Vagina (tissue), 2 donors: ENCODE data around the gene ADARB1. TPM values are rescaled to one million over a fixed set of nuclear protein-coding genes. Genes with fewer than 3 reads are reported as not detected.

Experiments used
- DNase-seq, 2 donors: peaks; one replicate each; pipeline ENCODE4 v3.0.0-alpha.2; 2017; ENCODE audit errors: extremely low spot score in 2 of 2
- H3K27ac ChIP-seq: fragments of 200-600 bp; sonication (generic); one replicate; pipeline ENCODE4 v1.5.1; 2019
- H3K27me3 ChIP-seq: fragments of 200-600 bp; sonication (generic); one replicate; pipeline ENCODE4 v1.5.1; 2019
- H3K36me3 ChIP-seq, 2 donors: fragments of 200-600 bp; sonication (generic); one replicate each; pipeline ENCODE4 v1.5.1; 2017 to 2019
- H3K4me1 ChIP-seq: fragments of 200-600 bp; sonication (generic); one replicate; pipeline ENCODE4 v1.5.1; 2019
- H3K4me3 ChIP-seq, 2 donors: fragments of 200-600 bp; sonication (generic); 1 replicate in 1 of 2; 2 replicates in 1 of 2; pipeline ENCODE4 v1.5.1; 2016 to 2019
- H3K9me3 ChIP-seq: fragments of 200-600 bp; sonication (generic); one replicate; pipeline ENCODE4 v1.5.1; 2019
- CTCF ChIP-seq, 3 experiments: fragments of 450-650 bp in 2 of 3; fragments of 200-600 bp in 1 of 3; sonication (generic) in 1 of 3; IDR thresholded peaks; one replicate each; pipeline ENCODE4 v1.5.1; 2017 to 2019; ENCODE audit warnings: antibody characterized with exemption in 3 of 3, mild to moderate bottlenecking in 2 of 3, moderate library complexity in 2 of 3
- POLR2A ChIP-seq, 2 donors: fragments of 450-650 bp; IDR thresholded peaks; one replicate each; pipeline ENCODE4 v1.6.1; 2017; ENCODE audit warnings: antibody characterized with exemption in 2 of 2, mild to moderate bottlenecking in 2 of 2, moderate library complexity in 2 of 2
- POLR2AphosphoS5 ChIP-seq, 2 donors: sonication (generic); formaldehyde crosslinking; IDR thresholded peaks; one replicate each; pipeline ENCODE4 v1.9.0; 2017; ENCODE audit warnings: antibody characterized with exemption in 2 of 2, mild to moderate bottlenecking in 2 of 2, low read depth in 1 of 2; ENCODE audit not compliant: insufficient read depth in 1 of 2
- intact Hi-C: fragments of 100-400 bp; cut with DNase I; formaldehyde crosslinking; loops from one replicate; pipeline ENCODE4 v1.15.1; 2023
- total RNA-seq: library from RNA; depleted of rRNA; stranded (reverse); fragments of >200 nt; gene quantifications from one replicate; pipeline ENCODE4 v1.2.3, GENCODE V29; 2016

The ADARB1 gene
- total RNA-seq, 1 donor from 2014 or later, result 19.6 TPM

DNA sequence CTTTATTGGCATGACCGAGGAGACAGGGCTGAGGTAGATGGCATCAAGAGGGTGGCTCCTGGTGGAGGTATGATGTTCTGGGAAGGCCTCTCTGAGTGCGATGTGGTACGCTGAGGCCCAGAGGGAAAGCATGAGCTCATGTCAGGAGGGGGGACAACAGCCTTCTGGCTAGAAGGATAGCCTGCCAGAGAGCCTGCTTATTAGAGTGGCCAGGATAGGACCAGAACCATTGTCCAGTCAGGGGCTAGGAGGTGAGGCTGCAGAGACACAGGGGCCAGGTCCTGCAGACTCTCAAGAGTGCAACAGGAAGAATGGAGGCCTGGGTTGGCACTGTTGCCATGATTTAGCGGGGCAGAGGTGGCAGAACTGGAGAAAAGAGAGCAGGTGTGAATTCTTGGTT lies 7.3 kb downstream of the ADARB1 start:
- Histone ChIP-seq H3K36me3 (no peaks in the 10 kb centered on the region), H3K4me3 (no peak overlapping the region), H3K27ac (no peak overlapping the region), H3K9me3 (no peaks in the 10 kb centered on the region), H3K4me1 (peaks cover 31% of the 10 kb centered on the region), H3K27me3 (no peaks in the 10 kb centered on the region)
- TF ChIP-seq POLR2AphosphoS5 (IDR thresholded peaks at IDR 0.05; ENCODE audit: insufficient read depth in 1 of 2, low read depth in 1 of 2), result no peak
- TF ChIP-seq CTCF (IDR thresholded peaks at IDR 0.05), result no peak
- no peak for TF ChIP-seq POLR2A (IDR thresholded peaks at IDR 0.05)
- no peak for DNase-seq
- intact Hi-C loops, result no loop called here

DNA sequence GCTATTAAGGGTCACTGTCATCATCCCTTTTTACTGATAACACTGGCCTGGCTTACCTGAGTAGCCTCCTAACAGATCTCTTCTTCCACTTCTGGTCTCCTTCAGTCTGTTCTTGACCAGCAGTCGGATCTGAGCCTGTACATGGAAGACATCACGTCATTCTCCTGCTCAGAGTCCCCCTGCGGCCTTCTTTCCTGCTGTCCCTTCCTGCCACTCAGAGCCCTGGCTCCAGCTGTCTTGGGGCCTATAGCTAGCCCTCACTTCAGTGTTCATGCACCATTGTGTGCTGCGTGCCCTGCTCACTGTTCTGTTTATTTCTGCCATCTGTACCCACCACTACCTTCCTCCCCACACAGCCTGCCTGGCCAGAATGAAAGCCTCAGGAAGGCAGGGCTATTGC lies 8.4 kb downstream of the ADARB1 start:
- Histone ChIP-seq H3K36me3 (no peaks in the 10 kb centered on the region), H3K27me3 (no peaks in the 10 kb centered on the region), H3K4me3 (no peak overlapping the region), H3K9me3 (no peaks in the 10 kb centered on the region), H3K27ac (no peak overlapping the region), H3K4me1 (peaks cover 29% of the 10 kb centered on the region)
- DNase-seq, result no peak
- no peak for TF ChIP-seq POLR2A (IDR thresholded peaks at IDR 0.05)
- no peak for TF ChIP-seq POLR2AphosphoS5 (IDR thresholded peaks at IDR 0.05; ENCODE audit: insufficient read depth in 1 of 2, low read depth in 1 of 2)
- TF ChIP-seq CTCF (IDR thresholded peaks at IDR 0.05), result no peak
- intact Hi-C loops, result no loop called here

DNA sequence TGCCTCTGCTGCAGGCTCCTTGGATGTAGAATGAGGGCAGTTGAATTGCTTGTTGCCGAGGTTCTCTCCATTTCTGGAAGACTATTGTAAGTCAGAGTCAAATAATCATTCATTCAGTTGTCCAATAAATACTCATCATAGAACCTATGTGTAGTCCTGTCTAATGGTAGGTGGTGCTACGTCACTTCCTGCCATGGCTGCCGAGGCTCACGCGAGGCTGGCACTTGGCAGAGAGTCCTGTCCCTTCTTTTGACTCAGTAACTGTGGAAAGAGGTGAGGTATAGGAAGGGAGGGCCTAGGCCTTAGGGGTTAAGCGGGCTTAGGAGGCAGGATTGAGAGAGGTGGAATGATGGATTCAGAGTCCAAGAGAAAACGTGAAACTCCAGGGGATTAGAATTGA lies 9.7 kb downstream of the ADARB1 start:
- DNase-seq, result no peak
- Histone ChIP-seq H3K9me3 (no peaks in the 10 kb centered on the region), H3K4me1 (peaks cover 29% of the 10 kb centered on the region), H3K4me3 (no peak overlapping the region), H3K27ac (no peak overlapping the region), H3K27me3 (no peaks in the 10 kb centered on the region), H3K36me3 (no peaks in the 10 kb centered on the region)
- TF ChIP-seq CTCF (IDR thresholded peaks at IDR 0.05) (no peak), POLR2AphosphoS5 (IDR thresholded peaks at IDR 0.05; ENCODE audit: insufficient read depth in 1 of 2, low read depth in 1 of 2) (no peak)
- intact Hi-C loops, result no loop called here

GRCh38 chr21:45084881-45085536 lies 10.6 kb downstream of the ADARB1 start:
- no peaks in the 10 kb centered on the region for H3K36me3 ChIP-seq
- no peak for DNase-seq
- no peaks in the 10 kb centered on the region for H3K9me3 ChIP-seq
- intact Hi-C loops, result no loop called here
- no peak overlapping the region for H3K4me3 ChIP-seq
- no peaks in the 10 kb centered on the region for H3K27me3 ChIP-seq
- H3K4me1 ChIP-seq, result peaks cover 21% of the 10 kb centered on the region
- no peak for TF ChIP-seq CTCF (IDR thresholded peaks at IDR 0.05)
- H3K27ac ChIP-seq, result no peak overlapping the region

GRCh38 chr21:45085700-45086099 lies 11.3 kb downstream of the ADARB1 start:
- Histone ChIP-seq H3K27me3 (no peaks in the 10 kb centered on the region), H3K36me3 (no peaks in the 10 kb centered on the region), H3K9me3 (no peaks in the 10 kb centered on the region), H3K4me1 (peaks cover 17% of the 10 kb centered on the region), H3K27ac (no peak overlapping the region), H3K4me3 (no peak overlapping the region)
- no peak for TF ChIP-seq CTCF (IDR thresholded peaks at IDR 0.05)
- TF ChIP-seq POLR2AphosphoS5 (IDR thresholded peaks at IDR 0.05; ENCODE audit: insufficient read depth in 1 of 2, low read depth in 1 of 2), result no peak
- no peak for TF ChIP-seq POLR2A (IDR thresholded peaks at IDR 0.05)
- intact Hi-C loops, result no loop called here
- no peak for DNase-seq
